OCI-LY7 (cell line): ENCODE data around the gene METTL22. TPM values are rescaled to one million over a fixed set of nuclear protein-coding genes. Genes with fewer than 3 reads are reported as not detected.

Experiments used
- BruUV-seq: library from RNA; stranded (reverse); fragments of 400-500 nt; replicated peaks from 2 replicates; lab custom pipeline; 2021; lab: Mats Ljungman, UMichigan
- CTCF ChIA-PET: fragments of 300-600 bp; sonication (Branson Sonifier 250); formaldehyde crosslinking; loops from one replicate; lab custom pipeline; 2022; ENCODE audit warnings: antibody characterized with exemption; ENCODE audit not compliant: unreplicated experiment; lab: Charles Lee
- POLR2A ChIA-PET: fragments of 300-600 bp; sonication (Branson Sonifier 250); formaldehyde crosslinking; loops from one replicate; lab custom pipeline; 2022; ENCODE audit warnings: antibody characterized with exemption; lab: Charles Lee
- DNase-seq: peaks from one replicate; pipeline ENCODE4 v3.0.0-alpha.2; 2015; ENCODE audit warnings: low spot score
- H2AFZ ChIP-seq: fragments of 200-600 bp; sonication (generic), shearing (Covaris generic); 2 replicates; pipeline ENCODE4 v1.6.1; 2014; ENCODE audit warnings: mild to moderate bottlenecking, antibody characterized with exemption, low read length, moderate library complexity
- H3K27ac ChIP-seq: fragments of 200-600 bp; sonication (generic); 2 replicates; pipeline ENCODE4 v1.5.1; 2014; ENCODE audit warnings: mixed run types, low read depth, mild to moderate bottlenecking, moderate library complexity, low read length, inconsistent platforms; ENCODE audit not compliant: poor library complexity, severe bottlenecking
- H3K36me3 ChIP-seq: fragments of 200-600 bp; sonication (generic); 2 replicates; pipeline ENCODE4 v1.6.1; 2014; ENCODE audit warnings: mild to moderate bottlenecking, antibody characterized with exemption, low read length, moderate library complexity, mixed read lengths; ENCODE audit not compliant: insufficient read depth
- H3K4me1 ChIP-seq: fragments of 200-600 bp; sonication (generic); 2 replicates; pipeline ENCODE4 v1.5.1; 2014; ENCODE audit warnings: mild to moderate bottlenecking, low read length; ENCODE audit not compliant: insufficient read depth, poor library complexity, severe bottlenecking
- H3K4me2 ChIP-seq: fragments of 200-600 bp; sonication (generic); 2 replicates; pipeline ENCODE4 v1.6.1; 2014; ENCODE audit warnings: mild to moderate bottlenecking, low read length
- H3K4me3 ChIP-seq: fragments of 200-600 bp; sonication (generic); 2 replicates; pipeline ENCODE4 v1.5.1; 2014; ENCODE audit warnings: mild to moderate bottlenecking, low read depth, low read length; ENCODE audit not compliant: poor library complexity, severe bottlenecking
- H3K79me2 ChIP-seq: fragments of 200-600 bp; sonication (generic); 2 replicates; pipeline ENCODE4 v1.6.1; 2016; ENCODE audit warnings: low read depth, mild to moderate bottlenecking, low read length, moderate library complexity, mixed read lengths; ENCODE audit not compliant: insufficient read depth
- H3K9me2 ChIP-seq: fragments of 200-600 bp; sonication (generic); 2 replicates; pipeline ENCODE4 v1.6.1; 2016; ENCODE audit warnings: mild to moderate bottlenecking, low read length, mixed read lengths; ENCODE audit not compliant: insufficient read depth
- H3K9me3 ChIP-seq: fragments of 200-600 bp; sonication (generic); 2 replicates; pipeline ENCODE4 v1.6.1; 2014; ENCODE audit warnings: mild to moderate bottlenecking, mixed run types, low read length, mixed read lengths
- H4K20me1 ChIP-seq: fragments of 200-600 bp; sonication (generic); 2 replicates; pipeline ENCODE4 v1.6.1; 2014; ENCODE audit warnings: mild to moderate bottlenecking, antibody characterized with exemption, low read length, moderate library complexity, mixed read lengths; ENCODE audit not compliant: insufficient read depth
- CTCF ChIP-seq: fragments of 200-600 bp; sonication (generic); conservative IDR thresholded peaks from 2 replicates; pipeline ENCODE4 v1.5.1; 2014; ENCODE audit warnings: mild to moderate bottlenecking, antibody characterized with exemption, low read length, moderate library complexity, mixed read lengths
- EZH2phosphoT487 ChIP-seq: fragments of 200-600 bp; sonication (generic); IDR thresholded peaks from 2 replicates; pipeline ENCODE4 v1.6.1; 2018; ENCODE audit warnings: low read depth, borderline replicate concordance, mild to moderate bottlenecking, mixed run types, antibody characterized with exemption, low read length, moderate library complexity, mixed read lengths
- intact Hi-C: fragments of 100-400 bp; cut with micrococcal nuclease; formaldehyde crosslinking; loops from one replicate; pipeline ENCODE4 v1.10.0; 2022; ENCODE audit not compliant: unreplicated experiment
- total RNA-seq, 2 experiments: library from RNA; depleted of rRNA in 1 of 2; stranded (reverse); fragments of >200 nt in 1 of 2; shearing (Covaris generic) in 1 of 2; gene quantifications; 2 replicates each; pipeline ENCODE4 v1.2.3, GENCODE V29; 2014 to 2022

Gene METTL22
- total RNA-seq, 2 experiments from 2014 or later, result 22.4 to 55.0 TPM

GRCh38 chr16:8589900-8590688 lies 31.4 kb upstream of the METTL22 start, which contains the start of gene TMEM114:
Gene TMEM114, minus strand, starts transcription at chr16:8590511. Its CDS starts 673 bp downstream, at chr16:8589838.
- no peak within 1 kb of the TSS for H3K4me2 ChIP-seq
- CTCF ChIA-PET, result no interaction called here
- H3K36me3 ChIP-seq, result no peaks in the 10 kb centered on the region
- no peak for DNase-seq
- BruUV-seq, result no TSS peak
- no peaks in the 10 kb centered on the region for H4K20me1 ChIP-seq
- H3K27ac ChIP-seq, result no peak within 1 kb of the TSS
- TF ChIP-seq EZH2phosphoT487 (no peak), CTCF (no peak)
- no peak within 1 kb of the TSS for H2AFZ ChIP-seq
- no peaks in the 10 kb centered on the region for H3K9me3 ChIP-seq
- H3K4me1 ChIP-seq, result no peaks in the 10 kb centered on the region
- intact Hi-C loops, result no loop called here
- no peaks in the 10 kb centered on the region for H3K79me2 ChIP-seq
- H3K4me3 ChIP-seq, result no peak within 1 kb of the TSS
- POLR2A ChIA-PET, result no interaction called here
- H3K9me2 ChIP-seq, result no peaks in the 10 kb centered on the region

GRCh38 chr16:8590811-8591210 lies 30.7 kb upstream of the METTL22 start:
- intact Hi-C loops, result no loop called here
- TF ChIP-seq EZH2phosphoT487 (no peak), CTCF (no peak)

GRCh38 chr16:8591451-8591850 lies 30.0 kb upstream of the METTL22 start:
- DNase-seq, result no peak
- no peaks in the 10 kb centered on the region for H4K20me1 ChIP-seq
- no peaks in the 10 kb centered on the region for H3K4me1 ChIP-seq
- H2AFZ ChIP-seq, result no peak overlapping the region
- no peaks in the 10 kb centered on the region for H3K9me2 ChIP-seq
- POLR2A ChIA-PET, result no interaction called here
- no TSS peak for BruUV-seq
- CTCF ChIA-PET, result no interaction called here
- no peaks in the 10 kb centered on the region for H3K36me3 ChIP-seq
- no peak for TF ChIP-seq CTCF
- no peak for TF ChIP-seq EZH2phosphoT487
- H3K79me2 ChIP-seq, result no peaks in the 10 kb centered on the region
- no peaks in the 10 kb centered on the region for H3K9me3 ChIP-seq
- intact Hi-C loops, result no loop called here
- no peak overlapping the region for H3K4me3 ChIP-seq
- H3K4me2 ChIP-seq, result no peak overlapping the region
- H3K27ac ChIP-seq, result no peak overlapping the region

More at GRCh38 chr16:8590811-8591210, 30.7 kb upstream of the METTL22 start:
- Histone ChIP-seq H3K79me2 (no peaks in the 10 kb centered on the region), H3K9me2 (no peaks in the 10 kb centered on the region), H3K9me3 (no peaks in the 10 kb centered on the region), H3K4me1 (no peaks in the 10 kb centered on the region), H3K36me3 (no peaks in the 10 kb centered on the region), H4K20me1 (no peaks in the 10 kb centered on the region), H3K4me3 (no peak overlapping the region), H3K27ac (no peak overlapping the region), H2AFZ (no peak overlapping the region), H3K4me2 (no peak overlapping the region)
- POLR2A ChIA-PET, result no interaction called here
- CTCF ChIA-PET, result no interaction called here
- BruUV-seq, result no TSS peak
- DNase-seq, result no peak
